CD4-positive, alpha-beta T cell treated with Interleukin-12 subunit alpha and Interleukin-12 subunit beta, for 1 hour (primary cell): ENCODE measurements around the gene ACSF3.
A peak's percentile ranks its signal among the peaks of the same experiment; 100 is the strongest.
"Not testable (repeated sequence)": the region's sequence is repeated elsewhere in the genome, so short reads cannot be mapped to it uniquely, and the experiment has no call there.

ENCODE experiments used
- DNase-seq: peaks from one replicate; pipeline ENCODE4 v3.0.0-alpha.2; 2020

Gene ACSF3

DNA sequence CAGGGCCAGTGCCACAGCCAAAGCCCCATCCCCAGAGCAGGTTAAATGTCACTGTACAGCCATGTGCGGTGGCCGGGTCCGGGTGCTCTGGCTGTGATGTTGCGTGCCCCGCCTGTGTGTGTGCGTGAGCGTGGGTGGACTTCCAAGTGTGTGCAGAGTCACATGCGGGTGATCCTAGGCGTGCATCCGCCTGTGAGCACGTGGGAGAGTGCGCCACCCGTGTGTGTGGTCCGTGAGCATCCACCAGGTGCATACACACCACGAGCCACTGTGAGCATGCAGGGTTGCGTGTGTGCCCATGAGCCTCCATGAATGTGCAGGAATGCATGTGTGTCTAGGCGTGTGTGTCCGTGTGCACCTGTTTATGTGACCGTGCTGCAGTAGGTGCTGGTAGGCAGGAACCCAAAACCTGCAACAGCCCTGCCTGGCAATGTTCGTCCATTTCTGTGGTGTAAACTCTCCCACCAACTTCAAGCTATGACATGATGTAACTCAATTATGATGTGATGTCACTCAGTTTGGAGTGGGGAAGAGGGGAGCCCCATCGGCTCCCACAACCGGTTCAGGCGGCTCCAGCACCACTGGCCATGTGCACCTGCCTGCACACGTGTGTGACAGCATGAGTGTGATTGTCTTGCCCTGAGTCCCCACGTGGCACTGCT lies 37.6 kb upstream of the ACSF3 start:
- DNase-seq = no peak

DNA sequence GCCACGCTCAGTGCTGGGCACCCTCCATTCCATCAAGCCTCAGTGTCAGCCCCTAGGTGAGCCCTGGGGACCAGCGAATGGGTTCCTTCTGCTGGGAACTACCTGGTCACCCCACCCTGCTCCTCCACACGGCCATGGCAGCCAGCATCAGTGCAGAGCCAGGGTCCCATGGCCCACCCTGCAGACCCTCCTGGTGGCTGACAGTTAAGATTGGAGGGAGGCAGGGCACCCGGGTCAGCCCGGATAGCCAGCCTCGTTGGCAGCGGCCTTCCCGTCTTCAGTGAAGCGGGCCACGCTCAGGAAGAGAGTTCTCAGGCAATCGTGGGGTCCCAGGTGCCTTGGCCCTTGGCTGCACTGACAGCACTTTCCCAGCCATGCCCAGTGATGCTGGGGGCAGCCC lies 37.1 kb upstream of the ACSF3 start:
- DNase-seq = no peak

GRCh38 chr16:89057738-89058137 lies 35.9 kb upstream of the ACSF3 start:
- DNase-seq = no peak

DNA sequence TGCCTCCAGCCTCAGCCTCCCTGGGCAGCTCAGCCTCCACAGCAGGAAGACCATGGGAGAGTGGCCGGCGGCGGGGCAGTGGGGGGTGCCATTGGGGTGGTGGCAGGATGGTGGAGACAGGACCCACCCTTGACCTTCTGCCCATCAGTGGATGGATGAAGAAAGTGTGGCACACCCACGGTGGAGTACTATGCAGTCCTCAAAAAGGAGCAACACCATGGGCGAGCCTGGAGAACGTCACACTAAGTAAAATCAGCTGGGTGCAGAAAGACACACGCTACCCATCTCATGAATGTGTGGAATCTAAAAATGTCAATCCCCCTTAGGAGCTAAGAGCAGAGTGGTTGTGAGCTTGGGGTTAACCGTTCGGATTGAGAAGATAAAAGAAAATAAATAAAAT lies 34.8 kb upstream of the ACSF3 start:
- DNase-seq = no peak

- peak; percentile 8 for DNase-seq
Measured at GRCh38 chr16:89060207-89060794, 33.4 kb upstream of the ACSF3 start.

GRCh38 chr16:89061086-89061485 lies 32.6 kb upstream of the ACSF3 start:
- no peak for DNase-seq

- DNase-seq = no peak
Measured at GRCh38 chr16:89061590-89062380, 31.9 kb upstream of the ACSF3 start.

GRCh38 chr16:89062389-89063345 lies 31.0 kb upstream of the ACSF3 start:
- DNase-seq = no peak

- DNase-seq = no peak
Measured at GRCh38 chr16:89063768-89064320, 29.8 kb upstream of the ACSF3 start.

GRCh38 chr16:89064606-89065457 lies 28.8 kb upstream of the ACSF3 start:
- DNase-seq = no peak

DNA sequence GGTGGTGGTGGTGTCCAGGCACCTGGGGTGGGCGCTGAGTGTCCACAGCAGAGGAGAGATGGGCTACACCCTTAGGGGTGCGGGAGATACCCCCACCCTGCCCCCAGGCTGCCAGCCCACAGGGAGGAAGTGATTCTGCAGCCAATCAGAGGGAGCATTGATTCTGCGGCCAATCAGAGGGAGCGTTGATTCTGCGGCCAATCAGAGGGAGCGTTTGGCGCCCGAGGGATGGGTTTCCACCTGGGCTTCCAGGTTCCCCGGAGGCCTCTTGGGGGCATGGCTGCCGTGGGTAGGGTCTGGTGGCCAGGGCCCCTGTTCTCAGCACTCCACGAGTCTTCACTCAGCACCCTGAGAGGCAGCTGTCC lies 28.2 kb upstream of the ACSF3 start:
- DNase-seq = no peak

DNA sequence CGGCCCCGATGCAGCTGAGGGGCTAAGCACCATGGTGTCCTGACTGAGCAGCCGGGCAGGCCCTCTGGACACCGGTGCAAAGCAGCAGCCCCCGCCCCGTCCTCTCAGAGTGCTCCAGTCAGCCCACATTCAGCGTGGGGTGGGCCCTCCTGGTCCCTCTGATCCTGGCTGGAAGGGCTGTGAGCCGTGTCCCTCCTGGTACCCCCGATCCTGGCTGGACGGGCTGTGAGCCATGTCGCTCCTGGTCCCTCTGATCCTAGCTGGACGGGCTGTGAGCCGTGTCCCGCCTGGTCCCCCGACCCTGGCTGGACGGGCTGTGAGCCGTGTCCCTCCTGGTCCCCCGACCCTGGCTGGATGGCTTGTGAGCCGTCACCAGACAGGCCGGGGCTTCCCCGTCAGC lies 26.9 kb upstream of the ACSF3 start:
- DNase-seq = no peak

DNA sequence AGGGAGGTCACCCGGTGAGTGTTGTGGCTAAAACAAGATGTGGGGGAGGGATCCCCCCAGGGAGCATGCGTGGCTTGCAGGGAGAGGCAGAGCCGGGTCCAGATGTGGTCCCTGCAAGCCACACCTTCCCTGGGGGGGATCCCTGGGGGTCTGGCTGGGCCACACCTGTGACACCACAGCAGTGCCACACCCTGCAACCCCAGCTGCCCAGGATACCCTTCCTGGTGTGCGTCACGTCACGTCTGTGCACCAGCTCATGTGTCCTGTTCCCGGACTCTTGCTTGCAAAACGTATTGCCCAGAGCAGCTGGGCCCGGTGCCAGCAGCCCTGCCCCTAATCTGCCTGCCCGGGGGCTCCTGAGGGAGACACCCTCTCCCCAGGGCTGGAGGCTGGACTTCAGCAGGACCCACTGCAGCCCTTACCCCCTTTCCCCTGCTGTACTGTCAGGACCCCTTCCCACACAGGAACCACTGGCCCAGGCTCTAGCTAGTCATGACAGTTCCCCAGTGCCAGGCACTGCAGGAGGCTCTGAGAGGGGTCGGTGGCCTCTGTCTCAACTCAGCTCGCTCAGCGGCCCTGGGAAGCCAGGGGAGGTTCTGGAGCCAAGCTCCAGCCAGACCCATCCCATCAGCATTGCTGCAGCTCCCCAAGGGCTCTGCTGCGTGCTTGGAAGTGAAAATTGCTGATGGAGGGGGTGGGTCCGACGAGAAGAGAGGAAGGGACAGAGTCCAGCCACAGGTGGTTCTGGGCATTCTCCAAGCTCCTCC lies 25.8 kb upstream of the ACSF3 start:
- DNase-seq = no peak

DNA sequence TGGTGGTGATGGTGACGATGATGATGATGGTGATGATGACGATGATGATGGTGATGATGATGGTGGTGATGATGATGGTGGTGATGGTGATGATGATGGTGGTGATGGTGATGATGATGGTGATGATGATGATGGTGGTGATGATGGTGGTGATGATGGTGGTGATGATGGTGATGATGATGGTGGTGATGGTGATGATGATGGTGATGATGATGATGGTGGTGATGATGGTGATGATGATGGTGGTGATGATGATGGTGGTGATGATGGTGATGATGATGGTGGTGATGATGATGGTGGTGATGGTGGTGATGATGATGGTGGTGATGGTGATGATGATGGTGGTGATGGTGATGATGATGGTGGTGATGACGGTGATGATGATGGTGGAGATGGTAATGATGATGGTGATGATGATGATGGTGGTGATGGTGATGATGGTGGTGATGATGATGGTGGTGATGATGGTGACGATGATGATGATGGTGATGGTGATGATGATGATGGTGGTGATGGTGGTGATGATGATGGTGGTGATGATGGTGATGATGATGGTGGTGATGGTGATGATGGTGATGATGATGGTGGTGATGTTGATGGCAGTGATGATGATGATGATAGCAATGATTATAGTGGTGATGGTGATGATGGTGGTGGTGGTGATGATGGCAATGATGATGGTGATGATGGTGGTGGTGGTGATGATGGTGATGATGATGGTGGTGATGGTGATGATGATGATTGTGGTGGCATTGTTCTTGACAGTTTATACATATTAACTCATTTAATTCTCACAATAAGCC lies 24.6 kb upstream of the ACSF3 start:
- not testable (repeated sequence) for DNase-seq

DNA sequence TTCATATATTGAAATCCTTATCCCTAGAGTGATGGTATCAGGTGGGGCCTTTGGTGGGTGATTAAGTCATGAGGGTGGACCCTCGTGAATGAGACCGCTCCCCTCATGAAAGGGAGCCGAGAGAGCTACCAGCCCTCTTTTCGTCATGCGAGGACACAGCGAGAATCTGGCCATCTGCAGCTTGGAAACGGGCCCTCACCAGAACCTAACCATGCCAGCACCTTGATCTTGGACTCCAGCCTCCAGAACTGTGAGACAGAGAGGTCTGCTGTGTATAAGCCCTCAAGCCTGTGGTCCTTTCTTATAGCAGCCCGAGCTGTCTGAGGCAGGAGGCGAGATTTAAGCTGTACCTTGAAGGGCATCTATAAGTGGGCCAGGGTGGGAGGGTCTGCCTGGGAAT lies 23.7 kb upstream of the ACSF3 start:
- no peak for DNase-seq

DNA sequence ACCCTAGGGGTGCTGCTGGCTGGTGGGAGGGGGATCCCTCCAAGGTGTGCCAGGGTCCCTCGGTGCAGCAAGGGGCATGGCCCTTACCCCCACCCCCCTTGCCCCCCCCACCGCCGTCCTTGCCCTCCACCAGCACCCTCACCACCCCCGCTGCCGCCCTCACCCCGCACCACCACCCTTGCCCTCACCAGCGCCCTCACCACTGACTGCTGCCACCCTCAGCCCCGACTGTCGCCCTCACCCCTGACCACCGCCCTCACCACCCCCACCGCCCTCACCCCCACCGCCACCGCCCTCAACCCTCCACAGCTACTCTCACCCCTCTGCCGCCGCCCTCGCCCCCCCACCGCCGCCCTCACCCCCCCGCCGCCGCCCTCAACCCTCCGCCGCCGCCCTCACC lies 23.1 kb upstream of the ACSF3 start:
- no peak for DNase-seq

DNA sequence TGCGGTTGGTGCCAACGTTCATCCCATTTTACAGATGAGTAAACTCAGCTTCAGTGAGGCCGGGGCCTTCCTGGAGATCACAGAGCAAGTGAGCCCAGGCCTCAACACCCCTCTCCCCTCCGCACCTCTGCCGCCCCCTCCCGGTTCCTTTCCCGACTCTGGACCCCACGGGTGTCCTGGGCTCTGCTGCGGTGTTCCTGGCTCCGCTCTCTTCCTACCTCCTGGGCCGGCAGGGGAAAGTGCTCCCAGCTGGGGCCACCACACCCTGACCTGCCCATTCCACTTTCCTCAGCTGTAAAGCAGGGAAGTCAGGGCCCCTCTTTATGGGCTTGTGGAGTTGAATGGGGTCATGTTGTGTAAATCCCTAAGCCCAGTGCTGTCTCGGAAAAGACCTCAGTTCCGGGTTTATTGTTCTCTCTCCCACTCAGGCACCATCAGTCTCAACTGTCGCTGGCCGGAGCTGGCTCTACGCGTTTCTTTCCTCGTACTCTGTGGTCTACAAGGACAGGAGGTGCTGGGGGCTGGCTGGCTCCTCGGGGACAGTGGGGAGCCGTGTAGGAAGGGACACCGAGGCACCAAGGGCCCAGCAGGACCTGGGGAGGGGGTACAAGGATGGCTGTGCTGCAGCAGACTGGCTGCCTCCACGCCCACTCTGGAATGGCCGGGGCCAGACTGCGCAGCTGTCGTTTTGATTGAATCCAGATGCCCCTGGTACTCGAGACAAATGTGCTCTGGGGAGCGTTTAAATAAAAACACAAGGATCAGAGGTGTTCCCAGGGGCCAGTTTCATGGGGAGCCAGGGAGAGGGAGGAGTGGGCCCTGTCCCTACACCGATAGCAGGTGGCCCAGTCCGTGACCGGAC lies 21.7 kb upstream of the ACSF3 start:
- no peak for DNase-seq

GRCh38 chr16:89072548-89073130 lies 21.0 kb upstream of the ACSF3 start:
- DNase-seq = no peak
